Breast epithelium (tissue), 3 donors: Measurements from ENCODE around the gene ANKS1B.

Experiments
- POLR2A ChIP-seq: fragments of 450-650 bp; IDR thresholded peaks from one replicate; pipeline ENCODE4 v1.6.1; 2016; ENCODE audit warnings: antibody characterized with exemption, mild to moderate bottlenecking, moderate library complexity
- POLR2AphosphoS5 ChIP-seq, 3 donors: sonication (generic); formaldehyde crosslinking; IDR thresholded peaks; one replicate each; pipeline ENCODE4 v1.6.1; 2017; ENCODE audit warnings: antibody characterized with exemption in 3 of 3

DNA sequence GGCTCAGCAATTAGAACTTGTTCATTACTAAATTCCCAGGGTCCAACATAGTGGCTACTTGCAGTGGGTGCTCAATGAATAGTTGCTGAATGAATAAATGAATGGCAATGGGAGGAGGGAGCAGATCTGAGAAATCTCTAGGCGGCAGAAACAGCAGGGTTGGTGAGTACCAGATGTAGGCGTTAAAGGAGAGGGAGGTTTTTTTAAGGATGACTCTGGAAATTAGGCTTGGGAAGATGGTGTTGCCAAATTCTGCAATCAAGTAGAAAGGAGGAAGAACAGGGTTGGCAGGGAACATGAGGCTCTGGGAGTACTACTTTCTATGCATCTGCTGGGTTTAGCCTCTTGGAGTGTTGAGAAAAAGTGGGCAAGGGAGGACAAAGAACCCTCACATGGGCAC lies 1132.6 kb downstream of the ANKS1B start:
- no peak for TF ChIP-seq POLR2AphosphoS5 (IDR thresholded peaks at IDR 0.05)
- no peak for TF ChIP-seq POLR2A
